K562 (cell line): ENCODE data around the gene CEND1. TPM values are rescaled to one million over a fixed set of nuclear protein-coding genes. Genes with fewer than 3 reads are reported as not detected.

ENCODE experiments used
- ATAC-seq: fragments of 200-7000 bp; cut with Tn5 transposase; 3 replicates; pipeline ENCODE4 v1.9.1; 2020; ENCODE audit warnings: moderate library complexity
- BruUV-seq: library from RNA; stranded (reverse); fragments of 400-500 nt; replicated peaks from 2 replicates; lab custom pipeline; 2021; lab: Mats Ljungman, UMichigan
- CTCF ChIA-PET: fragments of 300-600 bp; formaldehyde crosslinking; extraction: SDS; loops from one replicate; lab custom pipeline; 2021; ENCODE audit warnings: low intra/inter-chr PET ratio; lab: Yijun Ruan, JAX
- POLR2A ChIA-PET: fragments of 300-600, 350-650 bp; sonication (Branson Sonifier 250); formaldehyde crosslinking; extraction: SDS; loops from one replicate; lab custom pipeline; 2021; ENCODE audit warnings: antibody characterized with exemption, inconsistent platforms; lab: Yijun Ruan, JAX
- DNase-seq, 4 experiments: peaks; one replicate each; pipeline versions ENCODE4 v3.0.0 to v3.0.0-alpha.2; 2011 to 2018; ENCODE audit warnings: low spot score in 3 of 4, mixed read lengths in 3 of 4; ENCODE audit errors: extremely low read depth in 1 of 4
- FAIRE-seq: peaks from 2 replicates; lab custom pipeline; 2011; peaks lifted over from hg19 to GRCh38; lab: Jason Lieb, UNC
- H2AFZ ChIP-seq: 2 replicates; pipeline ENCODE4 v1.6.0; 2011; ENCODE audit warnings: low read depth, low read length, control low read depth, inconsistent platforms
- H3K27ac ChIP-seq: fragments of 200-600 bp; 3 replicates; pipeline ENCODE4 v1.8.0; 2011; ENCODE audit warnings: low read depth, mild to moderate bottlenecking, control low read depth, inconsistent platforms, low read length, moderate library complexity, mixed read lengths; ENCODE audit errors: extremely low read depth
- H3K27me3 ChIP-seq, 2 experiments: fragments of 300-600 bp in 1 of 2; 2 replicates in 1 of 2; 3 replicates in 1 of 2; pipeline versions ENCODE4 v1.6.0 to v1.8.0; 2011; ENCODE audit warnings: inconsistent platforms in 2 of 2, low read length in 2 of 2, mild to moderate bottlenecking in 1 of 2, mixed read lengths in 1 of 2, moderate library complexity in 1 of 2; ENCODE audit not compliant: control insufficient read depth in 2 of 2, insufficient read depth in 2 of 2
- H3K36me3 ChIP-seq: fragments of 300-600 bp; 3 replicates; pipeline ENCODE4 v1.8.0; 2011; ENCODE audit warnings: mild to moderate bottlenecking, low read length, inconsistent platforms; ENCODE audit not compliant: control insufficient read depth, insufficient read depth
- H3K4me1 ChIP-seq, 2 experiments: fragments of 200-600 bp in 1 of 2; replicated peaks in 1 of 2; 2 replicates in 1 of 2; 3 replicates in 1 of 2; pipeline versions ENCODE4 v1.5.1 to v1.8.0; 2011; ENCODE audit warnings: inconsistent platforms in 2 of 2, low read length in 2 of 2, mild to moderate bottlenecking in 1 of 2, mixed read lengths in 1 of 2, moderate library complexity in 1 of 2; ENCODE audit not compliant: control insufficient read depth in 2 of 2, insufficient read depth in 2 of 2
- H3K4me2 ChIP-seq: 2 replicates; pipeline ENCODE4 v1.6.1; 2011; ENCODE audit warnings: low read length, control low read depth, inconsistent platforms, mixed read lengths; ENCODE audit not compliant: insufficient read depth
- H3K4me3 ChIP-seq: fragments of 200-600 bp; sonication (generic), shearing (Covaris generic); 2 replicates; pipeline ENCODE4 v1.5.1; 2016; ENCODE audit warnings: control low read depth, inconsistent platforms
- H3K79me2 ChIP-seq: fragments of 200-600 bp; 3 replicates; pipeline ENCODE4 v1.8.0; 2011; ENCODE audit warnings: low read length, inconsistent platforms; ENCODE audit not compliant: control insufficient read depth, insufficient read depth
- H3K9ac ChIP-seq, 2 experiments: 2 replicates each; pipeline versions ENCODE4 v1.6.0 to v1.6.1; 2011; ENCODE audit warnings: low read depth in 2 of 2, low read length in 2 of 2, control low read depth in 1 of 2, inconsistent platforms in 1 of 2, mild to moderate bottlenecking in 1 of 2, mixed read lengths in 1 of 2; ENCODE audit not compliant: insufficient read depth in 1 of 2
- H3K9me1 ChIP-seq: one replicate; pipeline ENCODE4 v1.6.0; 2011; ENCODE audit warnings: inconsistent platforms, mild to moderate bottlenecking, low read length, moderate library complexity; ENCODE audit not compliant: control insufficient read depth, insufficient read depth
- H3K9me3 ChIP-seq: replicated peaks from 2 replicates; pipeline ENCODE4 v1.5.1; 2011; ENCODE audit warnings: low read depth, low read length, inconsistent platforms; ENCODE audit not compliant: control insufficient read depth, insufficient read depth
- H4K20me1 ChIP-seq: replicated peaks from 2 replicates; pipeline ENCODE4 v1.6.1; 2011; ENCODE audit warnings: low read length, inconsistent platforms, mixed read lengths; ENCODE audit not compliant: control insufficient read depth, insufficient read depth
- POLR2G ChIP-seq: fragments of 200-400 bp; formaldehyde crosslinking; IDR thresholded peaks from 2 replicates; pipeline ENCODE4 v1.6.1; 2017; ENCODE audit warnings: low read depth, mild to moderate bottlenecking, antibody characterized with exemption, low read length, moderate library complexity
- ZFP36 ChIP-seq: fragments of 150-350 bp; IDR thresholded peaks from 2 replicates; pipeline ENCODE4 v1.6.1; 2018; ENCODE audit warnings: low read length, low read depth; ENCODE audit not compliant: partially characterized antibody
- WGBS: fragments of 100-300 bp; shearing (Covaris generic); methylation state at CpG from one replicate; pipeline ENCODE4 v1.1.6; 2016; ENCODE audit warnings: low coverage, mixed read lengths; ENCODE audit not compliant: insufficient coverage; ENCODE audit errors: missing lambda C conversion rate; 5-methylcytosine and 5-hydroxymethylcytosine counted together
- in situ Hi-C: fragments of 300-500 bp; cut with MboI; formaldehyde crosslinking; loops from 4 replicates; pipeline ENCODE4 v1.15.0; 2018; ENCODE audit warnings: inconsistent platforms, mixed read lengths
- intact Hi-C: fragments of 100-400 bp; cut with micrococcal nuclease; formaldehyde crosslinking; loops from 2 replicates; pipeline ENCODE4 v1.14.2; 2022
- polyA plus RNA-seq, 8 experiments: library from polyadenylated mRNA; depleted of rRNA in 4 of 8; stranded (reverse) in 5 of 8; unstranded in 3 of 8; fragments of >200 nt; fragmentation: Nextera tagmentation in 2 of 8; fragmentation: Illumina TruSeq in 1 of 8; extraction: Ambion mirVana in 2 of 8; extraction: Trizol in 1 of 8; gene quantifications; 2 replicates each; pipeline versions ENCODE4 v1.2.1 to v1.2.3, GENCODE V29; 2011 to 2014; ENCODE audit warnings: inconsistent platforms in 1 of 8, missing spikeins in 1 of 8
- total RNA-seq, 7 experiments: library from RNA; depleted of rRNA in 6 of 7; stranded (reverse); fragments of >200 nt in 6 of 7; fragmentation: Illumina TruSeq in 2 of 7; extraction: Trizol in 2 of 7; gene quantifications; 2 replicates each; pipeline versions ENCODE4 v1.2.1 to v1.2.3, GENCODE V29; 2011 to 2021; ENCODE audit warnings: low replicate concordance in 1 of 7
- TF ChIP-seq, protein P1 (sequence below): sonication (generic); formaldehyde crosslinking; IDR thresholded peaks from 2 replicates; pipeline ENCODE4 v1.8.0; 2022; ENCODE audit warnings: missing genetic modification reagents, mild to moderate bottlenecking, borderline replicate concordance
- TF ChIP-seq, protein P2 (sequence below): sonication (generic); formaldehyde crosslinking; IDR thresholded peaks from 2 replicates; pipeline ENCODE4 v1.8.1; 2023; ENCODE audit warnings: mild to moderate bottlenecking, missing genetic modification reagents

Gene CEND1
- total and polyA plus RNA-seq, 9 of the 15 experiments (the other 6 are each of a cell fraction or from before 2014, with no cell fraction given) = 0.13 to 0.18 (median 0.16) TPM; not detected in 6

DNA sequence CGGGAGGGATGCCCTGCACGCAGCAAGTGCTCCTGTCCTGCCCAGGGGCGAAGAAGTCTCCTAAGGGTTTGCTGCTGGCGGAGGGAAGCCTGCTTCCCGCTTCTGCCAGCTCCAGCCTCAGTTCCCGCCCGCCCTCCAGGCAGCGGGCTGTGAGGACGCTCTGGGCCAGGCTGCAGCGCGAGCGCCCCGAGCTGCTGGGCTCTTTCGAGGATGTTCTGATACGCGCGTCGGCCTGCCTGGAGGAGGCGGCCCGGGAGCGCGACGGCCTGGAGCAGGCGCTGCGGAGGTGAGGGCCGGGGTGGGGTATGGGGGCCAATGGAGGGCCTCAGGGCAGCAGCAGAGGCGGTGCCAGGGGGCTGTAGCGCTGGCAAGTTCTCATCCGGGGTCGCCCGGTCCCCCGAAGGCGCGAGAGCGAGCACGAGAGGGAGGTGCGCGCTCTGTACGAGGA, 40.0 kb upstream of the CEND1 start:
- ATAC-seq = no peak
- WGBS = 97% methylated on average over 29 of the region's 39 CpGs
- H3K4me3 ChIP-seq = no peak overlapping the region
- TF ChIP-seq, protein P1, sequence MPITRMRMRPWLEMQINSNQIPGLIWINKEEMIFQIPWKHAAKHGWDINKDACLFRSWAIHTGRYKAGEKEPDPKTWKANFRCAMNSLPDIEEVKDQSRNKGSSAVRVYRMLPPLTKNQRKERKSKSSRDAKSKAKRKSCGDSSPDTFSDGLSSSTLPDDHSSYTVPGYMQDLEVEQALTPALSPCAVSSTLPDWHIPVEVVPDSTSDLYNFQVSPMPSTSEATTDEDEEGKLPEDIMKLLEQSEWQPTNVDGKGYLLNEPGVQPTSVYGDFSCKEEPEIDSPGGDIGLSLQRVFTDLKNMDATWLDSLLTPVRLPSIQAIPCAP = no peak
- TF ChIP-seq POLR2G (peak; percentile 15; the same call in 1 of the 2 replicates), ZFP36 (peak; percentile 5)
- TF ChIP-seq, protein P2, sequence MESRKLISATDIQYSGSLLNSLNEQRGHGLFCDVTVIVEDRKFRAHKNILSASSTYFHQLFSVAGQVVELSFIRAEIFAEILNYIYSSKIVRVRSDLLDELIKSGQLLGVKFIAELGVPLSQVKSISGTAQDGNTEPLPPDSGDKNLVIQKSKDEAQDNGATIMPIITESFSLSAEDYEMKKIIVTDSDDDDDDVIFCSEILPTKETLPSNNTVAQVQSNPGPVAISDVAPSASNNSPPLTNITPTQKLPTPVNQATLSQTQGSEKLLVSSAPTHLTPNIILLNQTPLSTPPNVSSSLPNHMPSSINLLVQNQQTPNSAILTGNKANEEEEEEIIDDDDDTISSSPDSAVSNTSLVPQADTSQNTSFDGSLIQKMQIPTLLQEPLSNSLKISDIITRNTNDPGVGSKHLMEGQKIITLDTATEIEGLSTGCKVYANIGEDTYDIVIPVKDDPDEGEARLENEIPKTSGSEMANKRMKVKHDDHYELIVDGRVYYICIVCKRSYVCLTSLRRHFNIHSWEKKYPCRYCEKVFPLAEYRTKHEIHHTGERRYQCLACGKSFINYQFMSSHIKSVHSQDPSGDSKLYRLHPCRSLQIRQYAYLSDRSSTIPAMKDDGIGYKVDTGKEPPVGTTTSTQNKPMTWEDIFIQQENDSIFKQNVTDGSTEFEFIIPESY (CRISPR knock-in tag) = peak; percentile 95
- H4K20me1 ChIP-seq = peaks cover 7% of the 10 kb centered on the region
- ChIA-PET POLR2A (interaction anchor here (0.9 to 3.2 kb wide), 4 partner anchors 11 to 20 kb away, joined by 4 to 13 read pairs (median 6); partner anchors contain the start of genes PNPLA2 and RPLP2), CTCF (no interaction called here)
- peaks cover 33 to 96% of the 10 kb centered on the region in 2 experiments for H3K4me1 ChIP-seq
- in situ Hi-C loops = no loop called here
- no peak overlapping the region for H3K4me2 ChIP-seq
- peaks cover 5% of the 10 kb centered on the region for H3K9me1 ChIP-seq
- H3K36me3 ChIP-seq = peaks cover 20% of the 10 kb centered on the region; the same call in 1 of the 3 replicates
- H3K9ac ChIP-seq = no peak overlapping the region
- H2AFZ ChIP-seq = no peak overlapping the region
- no peak overlapping the region for H3K27ac ChIP-seq
- no peaks in the 10 kb centered on the region for H3K9me3 ChIP-seq
- intact Hi-C loops = no loop called here
- no peaks in the 10 kb centered on the region for H3K27me3 ChIP-seq
- no peak for FAIRE-seq
- DNase-seq = no peak
- H3K79me2 ChIP-seq = peaks cover 32% of the 10 kb centered on the region
- BruUV-seq = no TSS peak
